ENCODE data around the gene NDFIP1. TPM values are rescaled to one million over a fixed set of nuclear protein-coding genes. Genes with fewer than 3 reads are reported as not detected.
A peak's percentile ranks its signal among the peaks of the same experiment; 100 is the strongest.

NDFIP1 gene
- total and polyA plus RNA-seq, 5 donors from 2014 or later: 68.2 to 109 (median 80.5) TPM

DNA sequence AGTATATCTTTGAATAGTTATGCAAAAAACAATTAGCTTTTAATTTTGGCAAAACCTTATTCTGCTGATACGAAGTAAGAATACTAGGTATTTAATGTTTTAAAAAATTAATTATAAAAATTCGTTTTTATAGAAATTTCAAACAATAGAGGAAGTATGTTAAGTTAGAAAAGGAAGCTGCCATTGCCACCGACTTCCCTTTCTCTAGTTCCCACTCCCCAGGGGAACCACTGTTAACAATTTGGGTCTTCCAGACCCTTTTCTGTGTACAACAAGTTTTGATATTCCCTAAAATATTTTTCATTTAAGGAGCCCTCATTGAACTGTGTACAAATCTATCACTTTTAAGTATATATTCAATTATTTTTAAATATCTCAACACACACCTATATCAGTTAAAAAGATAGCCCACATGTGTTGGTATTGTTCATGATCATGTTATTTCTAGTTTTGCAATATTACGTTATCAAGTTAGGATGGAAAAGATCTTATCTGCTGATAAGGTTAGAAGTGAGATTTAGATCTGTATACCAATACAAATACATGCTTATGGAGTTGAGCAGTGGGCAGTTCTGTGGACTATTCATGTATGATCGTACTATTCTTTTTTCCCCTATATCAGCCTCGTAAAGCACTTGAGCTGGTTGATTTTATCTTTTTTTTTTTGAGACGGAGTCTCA is 25.9 kb downstream of the NDFIP1 start:
- Mint-ChIP-seq H3K4me1 (peaks cover 15 to 30% (median 21%) of the 10 kb centered on the region in 4 donors), H3K36me3 (peaks cover 21% of the 10 kb centered on the region), H3K27me3 (no peaks in the 10 kb centered on the region), H3K9me3 (no peaks in the 10 kb centered on the region), H3K27ac (no peak overlapping the region), H3K4me3 (no peak overlapping the region)
- Histone ChIP-seq H3K27ac (ENCODE audit: insufficient read depth, low read length, poor library complexity, severe bottlenecking) (no peak overlapping the region), H3K36me3 (ENCODE audit: control insufficient read depth, insufficient read depth, low read length) (peaks cover 65% of the 10 kb centered on the region), H3K27me3 (ENCODE audit: control insufficient read depth, insufficient read depth, low read length) (no peaks in the 10 kb centered on the region), H3K4me1 (ENCODE audit: control insufficient read depth, insufficient read depth, low read length, poor library complexity, severe bottlenecking) (peaks cover 8% of the 10 kb centered on the region), H3K9me3 (ENCODE audit: control insufficient read depth in 2 of 2, low read length in 2 of 2) (no peaks in the 10 kb centered on the region), H3K4me3 (ENCODE audit: low read depth, low read length) (no peak overlapping the region)
- DNase-seq (no peak), ATAC-seq (ENCODE audit: low read depth in 2 of 2) (no peak)

DNA sequence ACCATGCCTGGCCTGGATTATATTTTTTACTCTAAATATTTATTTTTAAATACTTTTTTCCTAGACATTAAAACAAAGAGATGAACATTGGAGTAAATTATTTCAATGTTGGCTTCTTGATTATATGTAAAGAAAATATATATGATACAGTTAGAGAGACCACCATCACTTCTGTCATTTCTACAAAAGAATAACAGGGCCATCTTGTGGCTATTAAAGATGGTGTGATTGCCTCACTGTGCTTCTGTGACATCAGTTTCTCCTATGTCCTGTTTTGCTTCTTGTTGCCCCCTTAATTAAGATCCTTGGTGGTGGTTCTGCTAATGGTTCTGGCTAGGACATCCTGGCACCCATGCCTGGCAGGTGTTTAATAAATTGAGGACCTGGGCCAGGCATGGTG is 32.9 kb downstream of the NDFIP1 start:
- H3K27me3 ChIP-seq (ENCODE audit: control insufficient read depth, insufficient read depth, low read length): no peaks in the 10 kb centered on the region

DNA sequence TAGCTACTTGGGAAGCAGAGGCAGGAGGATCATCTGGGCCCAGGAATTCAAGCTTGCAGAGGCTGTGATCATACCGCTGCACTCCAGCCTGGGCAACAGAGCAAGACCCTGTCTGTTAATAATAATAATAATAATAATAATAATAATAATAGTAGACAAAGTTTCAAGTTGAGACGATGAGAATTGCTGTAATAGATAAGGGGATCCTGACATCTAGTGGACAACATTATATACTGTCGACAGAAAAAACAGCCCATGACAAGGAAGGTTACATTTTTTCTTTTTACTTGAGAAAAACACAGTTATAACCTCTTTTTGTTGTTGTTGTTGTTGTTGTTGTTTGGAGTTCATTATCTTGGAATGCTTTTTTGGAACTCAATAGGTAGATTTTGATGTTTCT is 35.3 kb downstream of the NDFIP1 start:
- H3K4me1 ChIP-seq (ENCODE audit: control insufficient read depth, insufficient read depth, low read length, poor library complexity, severe bottlenecking): no peaks in the 10 kb centered on the region
- peak overlapping the region in 1 of 4 donors; percentile 54 for H3K4me3 Mint-ChIP-seq
- no peaks in the 10 kb centered on the region for H3K9me3 Mint-ChIP-seq
- H3K9me3 ChIP-seq (ENCODE audit: control insufficient read depth in 2 of 2, low read length in 2 of 2): no peaks in the 10 kb centered on the region
- H3K27ac Mint-ChIP-seq: peak overlapping the region in 1 of 3 donors; percentile 52
- peaks cover 20% of the 10 kb centered on the region for H3K36me3 Mint-ChIP-seq
- H3K4me1 Mint-ChIP-seq: peaks cover 0 to 8% (median 5%) of the 10 kb centered on the region in 4 donors
- H3K27me3 ChIP-seq (ENCODE audit: control insufficient read depth, insufficient read depth, low read length): no peaks in the 10 kb centered on the region
- DNase-seq: peak in 2 of 3 donors; percentile 48 to 67
- H3K27ac ChIP-seq (ENCODE audit: insufficient read depth, low read length, poor library complexity, severe bottlenecking): no peak overlapping the region
- no peak for ATAC-seq (ENCODE audit: low read depth in 2 of 2)
- no peak overlapping the region for H3K4me3 ChIP-seq (ENCODE audit: low read depth, low read length)
- no peaks in the 10 kb centered on the region for H3K27me3 Mint-ChIP-seq
- peaks cover 83% of the 10 kb centered on the region for H3K36me3 ChIP-seq (ENCODE audit: control insufficient read depth, insufficient read depth, low read length)

More for the DNA sequence above, 32.9 kb downstream of the NDFIP1 start:
- Histone ChIP-seq H3K36me3 (ENCODE audit: control insufficient read depth, insufficient read depth, low read length) (peaks cover 82% of the 10 kb centered on the region), H3K4me3 (ENCODE audit: low read depth, low read length) (no peak overlapping the region), H3K4me1 (ENCODE audit: control insufficient read depth, insufficient read depth, low read length, poor library complexity, severe bottlenecking) (no peaks in the 10 kb centered on the region), H3K9me3 (ENCODE audit: control insufficient read depth in 2 of 2, low read length in 2 of 2) (no peaks in the 10 kb centered on the region), H3K27ac (ENCODE audit: insufficient read depth, low read length, poor library complexity, severe bottlenecking) (no peak overlapping the region)
- H3K4me1 Mint-ChIP-seq: peaks cover 0 to 15% (median 8%) of the 10 kb centered on the region in 4 donors
- H3K9me3 Mint-ChIP-seq: no peaks in the 10 kb centered on the region
- DNase-seq (peak in 1 of 3 donors; percentile 23), ATAC-seq (ENCODE audit: low read depth in 2 of 2) (no peak)
- no peak overlapping the region for H3K4me3 Mint-ChIP-seq
- H3K27me3 Mint-ChIP-seq: no peaks in the 10 kb centered on the region
- H3K27ac Mint-ChIP-seq: no peak overlapping the region
- H3K36me3 Mint-ChIP-seq: peaks cover 12% of the 10 kb centered on the region

DNA sequence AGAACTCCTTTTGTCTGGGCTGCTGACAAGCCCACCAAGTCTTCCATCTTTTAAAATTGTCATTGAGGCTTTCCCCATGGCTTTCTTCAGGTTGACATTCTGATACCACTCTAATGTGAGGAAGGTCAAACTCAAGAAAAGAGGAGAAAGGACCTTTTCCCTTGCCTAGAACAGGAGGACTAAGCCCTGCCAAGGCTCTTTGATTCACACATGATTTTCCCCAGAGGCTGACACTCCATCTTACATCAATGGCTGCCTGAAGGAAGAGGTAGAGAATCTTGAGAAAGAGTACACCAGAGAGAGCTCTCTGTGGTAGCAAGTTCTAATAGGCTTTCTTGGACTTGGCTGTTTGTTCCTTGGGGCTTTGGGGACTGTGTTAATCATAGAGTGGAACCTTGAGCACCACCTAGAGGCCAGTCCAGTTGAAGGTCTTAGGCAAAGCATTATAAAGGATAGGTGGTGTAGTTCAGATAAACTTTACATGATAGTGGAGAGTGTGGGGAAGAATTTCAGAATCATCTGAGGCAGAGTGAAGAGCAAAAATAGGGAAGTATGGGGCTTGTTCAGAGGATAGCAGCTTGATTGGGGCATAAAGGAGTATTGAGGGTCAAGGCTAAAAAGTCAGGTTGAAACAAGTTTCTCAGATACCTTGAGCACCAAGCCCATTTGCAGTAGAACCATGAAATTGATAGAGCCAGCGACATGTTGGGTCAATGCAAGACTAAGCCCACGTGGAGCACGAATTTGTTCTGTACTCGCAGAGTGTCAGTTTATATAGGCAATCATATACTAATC is 36.7 kb downstream of the NDFIP1 start:
- no peaks in the 10 kb centered on the region for H3K9me3 Mint-ChIP-seq
- Histone ChIP-seq H3K27ac (ENCODE audit: insufficient read depth, low read length, poor library complexity, severe bottlenecking) (no peak overlapping the region), H3K27me3 (ENCODE audit: control insufficient read depth, insufficient read depth, low read length) (no peaks in the 10 kb centered on the region), H3K9me3 (ENCODE audit: control insufficient read depth in 2 of 2, low read length in 2 of 2) (no peaks in the 10 kb centered on the region), H3K4me1 (ENCODE audit: control insufficient read depth, insufficient read depth, low read length, poor library complexity, severe bottlenecking) (no peaks in the 10 kb centered on the region), H3K4me3 (ENCODE audit: low read depth, low read length) (no peak overlapping the region), H3K36me3 (ENCODE audit: control insufficient read depth, insufficient read depth, low read length) (peaks cover 82% of the 10 kb centered on the region)
- ATAC-seq (ENCODE audit: low read depth in 2 of 2) (peak; percentile 75 to 81), DNase-seq (peak; percentile 26 to 83 (median 67))
- H3K4me1 Mint-ChIP-seq: peaks cover 2 to 8% (median 5%) of the 10 kb centered on the region in 4 donors
- H3K36me3 Mint-ChIP-seq: peaks cover 22% of the 10 kb centered on the region
- H3K27me3 Mint-ChIP-seq: no peaks in the 10 kb centered on the region
- no peak overlapping the region for H3K4me3 Mint-ChIP-seq
- peak overlapping the region in 1 of 3 donors; percentile 16 for H3K27ac Mint-ChIP-seq

DNA sequence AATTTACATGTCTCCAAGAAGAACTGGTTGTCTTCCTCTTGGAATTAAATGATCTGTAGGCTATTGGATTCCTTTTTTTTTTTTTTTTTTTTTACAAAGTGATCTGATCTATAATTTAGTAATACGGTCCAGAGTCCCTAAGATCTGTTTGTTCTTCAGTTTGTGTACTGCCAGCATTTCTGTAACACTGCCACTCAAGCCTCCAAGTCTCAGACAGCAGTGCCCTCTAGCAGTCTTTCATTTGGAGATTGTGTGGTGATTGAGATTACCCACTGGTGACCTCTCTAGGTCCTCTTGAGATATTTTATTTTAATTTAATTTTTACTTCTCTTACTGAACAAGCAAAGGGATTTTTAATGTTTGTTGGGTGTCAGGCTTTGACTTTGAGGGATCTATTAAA is 40.8 kb downstream of the NDFIP1 start:
- Mint-ChIP-seq H3K4me3 (no peak overlapping the region), H3K36me3 (peaks cover 32% of the 10 kb centered on the region), H3K4me1 (peaks cover 5 to 11% (median 7%) of the 10 kb centered on the region in 4 donors), H3K9me3 (no peaks in the 10 kb centered on the region), H3K27me3 (no peaks in the 10 kb centered on the region), H3K27ac (peak overlapping the region in 1 of 3 donors; percentile 74)
- Histone ChIP-seq H3K9me3 (ENCODE audit: control insufficient read depth in 2 of 2, low read length in 2 of 2) (no peaks in the 10 kb centered on the region), H3K27me3 (ENCODE audit: control insufficient read depth, insufficient read depth, low read length) (no peaks in the 10 kb centered on the region), H3K4me3 (ENCODE audit: low read depth, low read length) (no peak overlapping the region), H3K27ac (ENCODE audit: insufficient read depth, low read length, poor library complexity, severe bottlenecking) (no peak overlapping the region), H3K4me1 (ENCODE audit: control insufficient read depth, insufficient read depth, low read length, poor library complexity, severe bottlenecking) (no peaks in the 10 kb centered on the region), H3K36me3 (ENCODE audit: control insufficient read depth, insufficient read depth, low read length) (peaks cover 80% of the 10 kb centered on the region)
- no peak for DNase-seq
- no peak for ATAC-seq (ENCODE audit: low read depth in 2 of 2)

DNA sequence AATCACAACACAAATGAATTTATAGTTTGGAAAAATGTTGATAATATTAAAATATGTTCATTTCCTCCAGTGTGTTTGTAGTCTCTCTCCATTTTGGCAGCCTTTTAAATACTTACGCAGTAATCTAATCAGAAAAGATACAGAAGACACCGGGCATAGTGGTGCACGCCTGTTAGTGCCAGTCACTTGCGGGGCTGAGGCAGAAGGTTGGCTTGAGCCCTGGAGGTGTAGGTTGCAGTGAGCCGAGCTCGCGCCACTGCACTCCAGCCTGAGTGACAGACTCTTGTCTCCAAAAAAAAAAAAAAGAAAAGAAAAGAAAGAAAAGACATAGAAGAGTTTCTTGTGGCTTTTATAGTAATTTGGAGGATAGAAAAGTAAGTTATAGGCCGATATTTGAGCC is 41.9 kb downstream of the NDFIP1 start:
- Mint-ChIP-seq H3K27ac (no peak overlapping the region), H3K9me3 (no peaks in the 10 kb centered on the region), H3K4me3 (no peak overlapping the region), H3K36me3 (peaks cover 32% of the 10 kb centered on the region), H3K4me1 (peaks cover 5 to 11% (median 9%) of the 10 kb centered on the region in 4 donors), H3K27me3 (no peaks in the 10 kb centered on the region)
- H3K36me3 ChIP-seq (ENCODE audit: control insufficient read depth, insufficient read depth, low read length): peaks cover 73% of the 10 kb centered on the region
- no peak overlapping the region for H3K4me3 ChIP-seq (ENCODE audit: low read depth, low read length)
- DNase-seq: no peak
- H3K27ac ChIP-seq (ENCODE audit: insufficient read depth, low read length, poor library complexity, severe bottlenecking): no peak overlapping the region
- no peaks in the 10 kb centered on the region for H3K9me3 ChIP-seq (ENCODE audit: control insufficient read depth in 2 of 2, low read length in 2 of 2)
- no peak for ATAC-seq (ENCODE audit: low read depth in 2 of 2)
- no peaks in the 10 kb centered on the region for H3K27me3 ChIP-seq (ENCODE audit: control insufficient read depth, insufficient read depth, low read length)
- no peaks in the 10 kb centered on the region for H3K4me1 ChIP-seq (ENCODE audit: control insufficient read depth, insufficient read depth, low read length, poor library complexity, severe bottlenecking)

DNA sequence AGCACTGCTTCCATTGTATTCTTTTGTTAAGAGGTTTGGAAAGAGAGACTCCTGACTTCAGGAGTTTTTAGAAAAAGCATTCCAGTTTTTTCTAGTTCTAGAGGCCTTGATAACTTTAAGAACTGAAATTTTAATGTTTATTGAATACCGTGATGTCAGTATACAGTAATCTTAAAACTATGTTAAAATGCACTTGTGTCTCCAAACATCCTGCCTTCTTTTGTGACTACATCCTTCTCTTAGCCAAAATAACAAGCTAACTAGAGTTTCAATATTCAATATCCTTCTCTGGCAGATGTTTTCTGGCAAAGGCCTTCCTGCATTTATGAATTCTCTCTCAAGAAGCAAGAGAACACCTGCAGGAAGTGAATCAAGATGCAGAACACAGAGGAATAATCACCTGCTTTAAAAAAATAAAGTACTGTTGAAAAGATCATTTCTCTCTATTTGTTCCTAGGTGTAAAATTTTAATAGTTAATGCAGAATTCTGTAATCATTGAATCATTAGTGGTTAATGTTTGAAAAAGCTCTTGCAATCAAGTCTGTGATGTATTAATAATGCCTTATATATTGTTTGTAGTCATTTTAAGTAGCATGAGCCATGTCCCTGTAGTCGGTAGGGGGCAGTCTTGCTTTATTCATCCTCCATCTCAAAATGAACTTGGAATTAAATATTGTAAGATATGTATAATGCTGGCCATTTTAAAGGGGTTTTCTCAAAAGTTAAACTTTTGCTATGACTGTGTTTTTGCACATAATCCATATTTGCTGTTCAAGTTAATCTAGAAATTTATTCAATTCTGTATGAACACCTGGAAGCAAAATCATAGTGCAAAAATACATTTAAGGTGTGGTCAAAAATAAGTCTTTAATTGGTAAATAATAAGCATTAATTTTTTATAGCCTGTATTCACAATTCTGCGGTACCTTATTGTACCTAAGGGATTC is 43.1 kb downstream of the NDFIP1 start:
- peaks cover 29% of the 10 kb centered on the region for H3K36me3 Mint-ChIP-seq
- H3K27me3 ChIP-seq (ENCODE audit: control insufficient read depth, insufficient read depth, low read length): no peaks in the 10 kb centered on the region
- H3K4me1 Mint-ChIP-seq: peaks cover 5 to 13% (median 9%) of the 10 kb centered on the region in 4 donors
- H3K4me1 ChIP-seq (ENCODE audit: control insufficient read depth, insufficient read depth, low read length, poor library complexity, severe bottlenecking): no peaks in the 10 kb centered on the region
- peaks cover 66% of the 10 kb centered on the region for H3K36me3 ChIP-seq (ENCODE audit: control insufficient read depth, insufficient read depth, low read length)
- no peaks in the 10 kb centered on the region for H3K27me3 Mint-ChIP-seq
- no peak overlapping the region for H3K4me3 Mint-ChIP-seq
- ATAC-seq (ENCODE audit: low read depth in 2 of 2) (peak; percentile 44 to 65), DNase-seq (peak; percentile 38 to 82 (median 70))
- no peaks in the 10 kb centered on the region for H3K9me3 Mint-ChIP-seq
- H3K4me3 ChIP-seq (ENCODE audit: low read depth, low read length): no peak overlapping the region
- peak overlapping the region in 1 of 3 donors; percentile 32 for H3K27ac Mint-ChIP-seq
- H3K9me3 ChIP-seq (ENCODE audit: control insufficient read depth in 2 of 2, low read length in 2 of 2): no peaks in the 10 kb centered on the region
- H3K27ac ChIP-seq (ENCODE audit: insufficient read depth, low read length, poor library complexity, severe bottlenecking): no peak overlapping the region

Measured in CD4-positive, CD25-positive, alpha-beta regulatory T cell (primary cell).